Measurements from ENCODE around the gene UGGT2. TPM values are rescaled to one million over a fixed set of nuclear protein-coding genes. Genes with fewer than 3 reads are reported as not detected.

UGGT2 gene
- total and polyA plus RNA-seq, 12 donors, result 10.7 to 60.6 (median 21.9) TPM

GRCh38 chr13:95968906-95969305, 84.3 kb downstream of the UGGT2 start:
- intact Hi-C loops (cut with DNase I), result no loop called here
- Histone ChIP-seq H3K36me3 (replicated peaks in 1 of 2) (no peaks in the 10 kb centered on the region), H3K4me3 (no peak overlapping the region), H3K9me3 (replicated peaks in 1 of 3) (no peaks in the 10 kb centered on the region), H3K27ac (no peak overlapping the region), H3K4me1 (replicated peaks in 1 of 2) (no peaks in the 10 kb centered on the region), H3K27me3 (no peaks in the 10 kb centered on the region)
- TF ChIP-seq POLR2A (IDR thresholded peaks at IDR 0.05) (no peak), CTCF (IDR thresholded peaks at IDR 0.05) (no peak)
- 68 to 85% (median 77%) methylated on average over 2 of the region's 2 CpGs for whole genome bisulfite sequencing, 4 donors
- no peak for DNase-seq

- 55 to 74% (median 59%) methylated on average over 2 of the region's 2 CpGs for WGBS, 4 donors
- TF ChIP-seq CTCF (IDR thresholded peaks at IDR 0.05) (no peak), POLR2A (IDR thresholded peaks at IDR 0.05) (no peak)
- Histone ChIP-seq H3K27ac (no peak overlapping the region), H3K4me1 (replicated peaks in 1 of 2) (peaks cover 0 to 7% of the 10 kb centered on the region in 2 donors), H3K9me3 (replicated peaks in 1 of 3) (peaks cover 0 to 10% (median 0%) of the 10 kb centered on the region in 3 donors), H3K4me3 (no peak overlapping the region), H3K27me3 (no peaks in the 10 kb centered on the region), H3K36me3 (replicated peaks in 1 of 2) (no peaks in the 10 kb centered on the region)
- DNase-seq, result no peak
- intact Hi-C loops (cut with DNase I), result no loop called here
Observed at GRCh38 chr13:95957331-95957730, 95.9 kb downstream of the UGGT2 start.

DNA sequence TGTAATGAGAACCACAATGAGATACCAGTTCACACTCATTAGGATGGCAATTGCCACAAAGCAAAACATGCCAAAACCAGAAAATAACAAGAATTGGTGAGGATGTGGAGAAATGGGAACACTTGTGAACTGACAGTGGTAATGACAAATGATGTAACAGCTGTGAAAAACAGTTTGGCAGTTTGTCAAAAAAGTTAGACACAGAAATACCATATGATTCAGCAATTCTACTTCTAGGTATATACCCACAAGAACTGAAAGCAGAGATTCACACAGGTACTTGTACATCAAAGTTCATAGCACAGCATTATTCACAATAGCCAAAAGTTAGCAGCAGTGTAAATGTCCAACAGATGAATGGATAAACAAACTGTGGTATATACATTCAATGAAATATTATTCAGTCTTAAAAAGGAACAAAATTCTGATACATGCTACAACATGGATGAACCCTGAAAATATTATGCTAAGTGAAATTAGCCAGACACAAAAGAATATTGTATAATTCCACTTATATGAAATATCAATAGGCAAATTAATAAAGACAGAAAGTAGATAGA, 96.5 kb downstream of the UGGT2 start:
- intact Hi-C loops (cut with DNase I), result no loop called here
- Histone ChIP-seq H3K36me3 (replicated peaks in 1 of 2) (no peaks in the 10 kb centered on the region), H3K27me3 (no peaks in the 10 kb centered on the region), H3K4me3 (no peak overlapping the region), H3K27ac (no peak overlapping the region), H3K9me3 (replicated peaks in 1 of 3) (peaks cover 0 to 7% (median 0%) of the 10 kb centered on the region in 3 donors), H3K4me1 (replicated peaks in 1 of 2) (peaks cover 0 to 7% of the 10 kb centered on the region in 2 donors)
- TF ChIP-seq CTCF (IDR thresholded peaks at IDR 0.05), result no peak
- TF ChIP-seq POLR2A (IDR thresholded peaks at IDR 0.05), result no peak
- DNase-seq, result no peak

DNA sequence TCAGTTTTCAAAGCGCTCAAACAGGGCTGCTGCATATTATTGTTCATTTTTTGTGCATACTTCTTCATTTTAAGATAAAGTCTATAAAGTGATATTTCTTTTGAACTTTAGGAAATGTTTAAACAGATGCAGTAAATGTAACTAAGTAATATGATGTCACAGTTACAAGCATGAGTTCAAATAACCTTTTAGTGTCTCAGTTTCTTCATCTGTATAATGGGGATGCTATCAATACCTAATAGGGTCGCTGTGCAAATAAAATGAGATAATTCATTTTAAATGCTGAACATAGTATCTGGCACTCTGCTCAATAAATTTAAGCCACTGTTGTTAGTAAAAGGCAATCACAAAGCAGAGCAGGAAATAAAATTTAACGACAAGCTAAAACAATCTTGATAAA, 97.5 kb downstream of the UGGT2 start:
- Histone ChIP-seq H3K27me3 (no peaks in the 10 kb centered on the region), H3K4me3 (no peak overlapping the region), H3K4me1 (replicated peaks in 1 of 2) (peaks cover 0 to 7% of the 10 kb centered on the region in 2 donors), H3K36me3 (replicated peaks in 1 of 2) (no peaks in the 10 kb centered on the region), H3K9me3 (replicated peaks in 1 of 3) (no peaks in the 10 kb centered on the region), H3K27ac (no peak overlapping the region)
- intact Hi-C loops (cut with DNase I), result no loop called here
- no peak for DNase-seq
- 93 to 99% (median 97%) methylated on average over 3 of the region's 3 CpGs for WGBS, 4 donors
- TF ChIP-seq CTCF (IDR thresholded peaks at IDR 0.05) (no peak), POLR2A (IDR thresholded peaks at IDR 0.05) (no peak)

Measured in adrenal gland (tissue), 12 donors.